Measurements from ENCODE around the gene DOCK3. TPM values are rescaled to one million over a fixed set of nuclear protein-coding genes. Genes with fewer than 3 reads are reported as not detected.

DOCK3 gene
- total and polyA plus RNA-seq, 4 donors, result 0.01 to 0.08 (median 0.06) TPM; not detected in 1

DNA sequence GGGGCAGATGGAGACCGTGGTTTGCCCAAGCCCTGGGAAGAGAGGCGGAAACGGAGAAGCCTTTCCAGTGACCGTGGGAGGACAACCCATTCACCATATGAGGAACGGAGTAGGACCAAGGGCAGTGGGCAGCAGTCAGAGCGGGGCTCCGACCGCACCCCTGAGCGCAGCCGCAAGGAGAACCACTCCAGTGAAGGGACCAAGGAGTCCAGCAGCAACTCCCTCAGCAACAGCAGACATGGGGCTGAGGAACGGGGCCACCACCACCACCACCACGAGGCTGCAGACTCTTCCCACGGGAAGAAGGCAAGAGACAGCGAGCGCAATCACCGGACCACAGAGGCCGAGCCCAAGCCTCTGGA lies 718.4 kb downstream of the DOCK3 start:
- Histone ChIP-seq H3K36me3 (ENCODE audit: control insufficient read depth in 4 of 4, insufficient read depth in 3 of 4, low read depth in 1 of 4, low read length in 3 of 4) (peaks cover 12 to 47% (median 21%) of the 10 kb centered on the region in 4 donors), H3K9me3 (ENCODE audit: control insufficient read depth in 4 of 4, low read length in 3 of 4) (no peaks in the 10 kb centered on the region), H3K4me1 (ENCODE audit: control insufficient read depth in 4 of 4, insufficient read depth in 4 of 4, low read length in 3 of 4) (peaks cover 13 to 54% (median 39%) of the 10 kb centered on the region in 4 donors), H3K27me3 (ENCODE audit: control insufficient read depth in 4 of 4, insufficient read depth in 4 of 4, low read length in 3 of 4) (no peaks in the 10 kb centered on the region), H3K27ac (ENCODE audit: low read depth in 1 of 2, low read length in 2 of 2) (no peak overlapping the region), H3K4me3 (ENCODE audit: low read depth in 1 of 3, low read length in 3 of 3) (no peak overlapping the region), H3K9ac (ENCODE audit: low read depth in 1 of 2, low read length in 2 of 2) (no peak overlapping the region)
- no peak for DNase-seq (ENCODE audit: low spot score)
- WGBS, result 97% methylated on average over 17 of the region's 17 CpGs
- TF ChIP-seq NR2F2 (IDR thresholded peaks at IDR 0.05), result no peak
- TF ChIP-seq, protein P1, sequence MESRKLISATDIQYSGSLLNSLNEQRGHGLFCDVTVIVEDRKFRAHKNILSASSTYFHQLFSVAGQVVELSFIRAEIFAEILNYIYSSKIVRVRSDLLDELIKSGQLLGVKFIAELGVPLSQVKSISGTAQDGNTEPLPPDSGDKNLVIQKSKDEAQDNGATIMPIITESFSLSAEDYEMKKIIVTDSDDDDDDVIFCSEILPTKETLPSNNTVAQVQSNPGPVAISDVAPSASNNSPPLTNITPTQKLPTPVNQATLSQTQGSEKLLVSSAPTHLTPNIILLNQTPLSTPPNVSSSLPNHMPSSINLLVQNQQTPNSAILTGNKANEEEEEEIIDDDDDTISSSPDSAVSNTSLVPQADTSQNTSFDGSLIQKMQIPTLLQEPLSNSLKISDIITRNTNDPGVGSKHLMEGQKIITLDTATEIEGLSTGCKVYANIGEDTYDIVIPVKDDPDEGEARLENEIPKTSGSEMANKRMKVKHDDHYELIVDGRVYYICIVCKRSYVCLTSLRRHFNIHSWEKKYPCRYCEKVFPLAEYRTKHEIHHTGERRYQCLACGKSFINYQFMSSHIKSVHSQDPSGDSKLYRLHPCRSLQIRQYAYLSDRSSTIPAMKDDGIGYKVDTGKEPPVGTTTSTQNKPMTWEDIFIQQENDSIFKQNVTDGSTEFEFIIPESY (IDR thresholded peaks at IDR 0.05), result no peak
- no peak for TF ChIP-seq JUND (IDR thresholded peaks at IDR 0.05)
- TF ChIP-seq, protein P2, sequence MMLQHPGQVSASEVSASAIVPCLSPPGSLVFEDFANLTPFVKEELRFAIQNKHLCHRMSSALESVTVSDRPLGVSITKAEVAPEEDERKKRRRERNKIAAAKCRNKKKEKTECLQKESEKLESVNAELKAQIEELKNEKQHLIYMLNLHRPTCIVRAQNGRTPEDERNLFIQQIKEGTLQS (IDR thresholded peaks at IDR 0.05), result no peak
- TF ChIP-seq, protein P3, sequence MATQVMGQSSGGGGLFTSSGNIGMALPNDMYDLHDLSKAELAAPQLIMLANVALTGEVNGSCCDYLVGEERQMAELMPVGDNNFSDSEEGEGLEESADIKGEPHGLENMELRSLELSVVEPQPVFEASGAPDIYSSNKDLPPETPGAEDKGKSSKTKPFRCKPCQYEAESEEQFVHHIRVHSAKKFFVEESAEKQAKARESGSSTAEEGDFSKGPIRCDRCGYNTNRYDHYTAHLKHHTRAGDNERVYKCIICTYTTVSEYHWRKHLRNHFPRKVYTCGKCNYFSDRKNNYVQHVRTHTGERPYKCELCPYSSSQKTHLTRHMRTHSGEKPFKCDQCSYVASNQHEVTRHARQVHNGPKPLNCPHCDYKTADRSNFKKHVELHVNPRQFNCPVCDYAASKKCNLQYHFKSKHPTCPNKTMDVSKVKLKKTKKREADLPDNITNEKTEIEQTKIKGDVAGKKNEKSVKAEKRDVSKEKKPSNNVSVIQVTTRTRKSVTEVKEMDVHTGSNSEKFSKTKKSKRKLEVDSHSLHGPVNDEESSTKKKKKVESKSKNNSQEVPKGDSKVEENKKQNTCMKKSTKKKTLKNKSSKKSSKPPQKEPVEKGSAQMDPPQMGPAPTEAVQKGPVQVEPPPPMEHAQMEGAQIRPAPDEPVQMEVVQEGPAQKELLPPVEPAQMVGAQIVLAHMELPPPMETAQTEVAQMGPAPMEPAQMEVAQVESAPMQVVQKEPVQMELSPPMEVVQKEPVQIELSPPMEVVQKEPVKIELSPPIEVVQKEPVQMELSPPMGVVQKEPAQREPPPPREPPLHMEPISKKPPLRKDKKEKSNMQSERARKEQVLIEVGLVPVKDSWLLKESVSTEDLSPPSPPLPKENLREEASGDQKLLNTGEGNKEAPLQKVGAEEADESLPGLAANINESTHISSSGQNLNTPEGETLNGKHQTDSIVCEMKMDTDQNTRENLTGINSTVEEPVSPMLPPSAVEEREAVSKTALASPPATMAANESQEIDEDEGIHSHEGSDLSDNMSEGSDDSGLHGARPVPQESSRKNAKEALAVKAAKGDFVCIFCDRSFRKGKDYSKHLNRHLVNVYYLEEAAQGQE (IDR thresholded peaks at IDR 0.05), result no peak
- no peak for TF ChIP-seq GABPA (IDR thresholded peaks at IDR 0.05 in 1 of 2, conservative IDR thresholded peaks at IDR 0.05 in 1 of 2)

DNA sequence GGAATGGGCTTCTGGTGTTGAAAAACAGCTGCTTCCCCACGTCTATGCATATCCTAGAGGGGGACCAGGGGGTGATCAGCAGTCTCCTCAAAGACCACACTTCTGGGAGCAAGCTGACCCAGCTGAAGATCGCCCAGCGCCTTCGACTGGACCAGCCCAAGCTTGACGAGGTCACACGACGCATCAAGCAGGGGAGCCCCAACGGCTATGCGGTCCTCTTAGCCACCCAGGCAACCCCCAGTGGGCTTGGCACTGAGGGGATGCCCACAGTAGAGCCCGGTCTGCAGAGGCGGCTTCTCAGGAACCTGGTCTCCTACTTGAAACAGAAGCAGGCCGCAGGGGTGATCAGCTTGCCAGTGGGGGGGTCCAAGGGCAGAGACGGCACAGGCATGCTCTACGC lies 718.8 kb downstream of the DOCK3 start:
- peaks cover 13 to 49% (median 37%) of the 10 kb centered on the region in 4 donors for H3K4me1 ChIP-seq (ENCODE audit: control insufficient read depth in 4 of 4, insufficient read depth in 4 of 4, low read length in 3 of 4)
- DNase-seq (ENCODE audit: low spot score), result no peak
- no peak overlapping the region for H3K9ac ChIP-seq (ENCODE audit: low read depth in 1 of 2, low read length in 2 of 2)
- WGBS, result 96% methylated on average over 14 of the region's 14 CpGs
- H3K4me3 ChIP-seq (ENCODE audit: low read depth in 1 of 3, low read length in 3 of 3), result no peak overlapping the region
- H3K36me3 ChIP-seq (ENCODE audit: control insufficient read depth in 4 of 4, insufficient read depth in 3 of 4, low read depth in 1 of 4, low read length in 3 of 4), result peaks cover 12 to 47% (median 17%) of the 10 kb centered on the region in 4 donors
- H3K27ac ChIP-seq (ENCODE audit: low read depth in 1 of 2, low read length in 2 of 2), result no peak overlapping the region
- no peak for TF ChIP-seq GABPA (IDR thresholded peaks at IDR 0.05 in 1 of 2, conservative IDR thresholded peaks at IDR 0.05 in 1 of 2)
- TF ChIP-seq, protein P2 (IDR thresholded peaks at IDR 0.05), result no peak
- no peak for TF ChIP-seq JUND (IDR thresholded peaks at IDR 0.05)
- no peak for TF ChIP-seq YY1 (IDR thresholded peaks at IDR 0.05)
- TF ChIP-seq, protein P1 (IDR thresholded peaks at IDR 0.05), result no peak
- no peak for TF ChIP-seq HNF4A (conservative IDR thresholded peaks at IDR 0.05)
- TF ChIP-seq EGR1 (IDR thresholded peaks at IDR 0.05; ENCODE audit: low read depth in 2 of 2), result no peak
- TF ChIP-seq FOXA1 (IDR thresholded peaks at IDR 0.05), result no peak
- TF ChIP-seq TAF1 (conservative IDR thresholded peaks at IDR 0.05), result no peak
- TF ChIP-seq SP1 (IDR thresholded peaks at IDR 0.05), result no peak
- no peak for TF ChIP-seq RXRA (IDR thresholded peaks at IDR 0.05)
- no peak for TF ChIP-seq RAD21 (IDR thresholded peaks at IDR 0.05)
- TF ChIP-seq NR2F2 (IDR thresholded peaks at IDR 0.05), result no peak
- TF ChIP-seq, protein P4, sequence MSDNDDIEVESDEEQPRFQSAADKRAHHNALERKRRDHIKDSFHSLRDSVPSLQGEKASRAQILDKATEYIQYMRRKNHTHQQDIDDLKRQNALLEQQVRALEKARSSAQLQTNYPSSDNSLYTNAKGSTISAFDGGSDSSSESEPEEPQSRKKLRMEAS (IDR thresholded peaks at IDR 0.05), result no peak
- H3K9me3 ChIP-seq (ENCODE audit: control insufficient read depth in 4 of 4, low read length in 3 of 4), result no peaks in the 10 kb centered on the region
- H3K27me3 ChIP-seq (ENCODE audit: control insufficient read depth in 4 of 4, insufficient read depth in 4 of 4, low read length in 3 of 4), result no peaks in the 10 kb centered on the region

Measured in liver (tissue), 9 donors.